SK-N-SH (cell line): ENCODE results near the gene RPL19. TPM values are rescaled to one million over a fixed set of nuclear protein-coding genes. Genes with fewer than 3 reads are reported as not detected.

ENCODE experiments used
- CTCF ChIA-PET: fragments of 300-600, 350-600 bp; formaldehyde crosslinking; extraction: SDS; loops from one replicate; lab custom pipeline; 2021; lab: Yijun Ruan, JAX
- POLR2A ChIA-PET: fragments of 350-600 bp; sonication (Branson Sonifier 250); formaldehyde crosslinking; extraction: SDS; loops from one replicate; lab custom pipeline; 2020; ENCODE audit warnings: antibody characterized with exemption, inconsistent platforms; lab: Yijun Ruan, JAX
- DNase-seq: peaks from one replicate; pipeline ENCODE4 v3.0.0; 2012
- H2AFZ ChIP-seq: fragments of 200-600 bp; sonication (generic); 2 replicates; pipeline ENCODE4 v1.8.1; 2016; ENCODE audit warnings: antibody characterized with exemption, mild to moderate bottlenecking, low read depth
- H3F3A ChIP-seq: fragments of 200-600 bp; sonication (generic); replicated peaks from 2 replicates; pipeline ENCODE3; 2016; ENCODE audit warnings: antibody characterized with exemption, mild to moderate bottlenecking; ENCODE audit not compliant: insufficient read depth
- H3K27ac ChIP-seq, 2 experiments: fragments of 200-500 bp in 1 of 2; fragments of 200-600 bp in 1 of 2; sonication (Bioruptor generic) in 1 of 2; sonication (generic), shearing (Covaris generic) in 1 of 2; 2 replicates each; pipeline versions ENCODE4 v1.5.1 to v1.6.1; 2014 to 2016; ENCODE audit warnings: low read depth in 2 of 2, inconsistent platforms in 1 of 2, low read length in 1 of 2, mild to moderate bottlenecking in 1 of 2, mixed read lengths in 1 of 2
- H3K27me3 ChIP-seq: fragments of 200-600 bp; sonication (generic), shearing (Covaris generic); 2 replicates; pipeline ENCODE4 v1.6.1; 2016; ENCODE audit warnings: mixed run types; ENCODE audit not compliant: insufficient read depth
- H3K36me3 ChIP-seq, 2 experiments: fragments of 200-500 bp in 1 of 2; fragments of 200-600 bp in 1 of 2; sonication (Bioruptor generic) in 1 of 2; sonication (generic) in 1 of 2; replicated peaks in 1 of 2; 2 replicates each; pipeline versions ENCODE3 to v1.5.1; 2014 to 2016; ENCODE audit warnings: low read length in 1 of 2, mild to moderate bottlenecking in 1 of 2; ENCODE audit not compliant: insufficient read depth in 2 of 2, control insufficient read depth in 1 of 2
- H3K4me1 ChIP-seq, 2 experiments: fragments of 200-500 bp in 1 of 2; fragments of 200-600 bp in 1 of 2; sonication (Bioruptor generic) in 1 of 2; sonication (generic), shearing (Covaris generic) in 1 of 2; 2 replicates each; pipeline versions ENCODE4 v1.5.1 to v1.6.1; 2014 to 2016; ENCODE audit warnings: low read depth in 1 of 2, low read length in 1 of 2, mixed run types in 1 of 2; ENCODE audit not compliant: insufficient read depth in 2 of 2, control insufficient read depth in 1 of 2
- H3K4me2 ChIP-seq: fragments of 200-600 bp; sonication (generic), shearing (Covaris generic); 2 replicates; pipeline ENCODE4 v1.6.1; 2017; ENCODE audit warnings: mixed run types
- H3K4me3 ChIP-seq, 2 experiments: fragments of 200-500 bp in 1 of 2; fragments of 200-600 bp in 1 of 2; sonication (Bioruptor generic) in 1 of 2; sonication (generic), shearing (Covaris generic) in 1 of 2; 2 replicates each; pipeline versions ENCODE4 v1.5.1 to v1.8.1; 2014 to 2016; ENCODE audit warnings: low read depth in 2 of 2, inconsistent platforms in 1 of 2, low read length in 1 of 2, mild to moderate bottlenecking in 1 of 2, mixed read lengths in 1 of 2, moderate library complexity in 1 of 2
- H3K79me2 ChIP-seq: fragments of 200-600 bp; sonication (generic); 2 replicates; pipeline ENCODE4 v1.8.1; 2017; ENCODE audit warnings: mild to moderate bottlenecking; ENCODE audit not compliant: insufficient read depth
- H3K9ac ChIP-seq: fragments of 200-600 bp; sonication (generic); 2 replicates; pipeline ENCODE4 v1.6.1; 2017; ENCODE audit warnings: mixed run types
- H3K9me2 ChIP-seq: fragments of 200-600 bp; sonication (generic); 2 replicates; pipeline ENCODE4 v1.6.1; 2017; ENCODE audit warnings: mixed run types
- H3K9me3 ChIP-seq: fragments of 200-600 bp; sonication (generic); 2 replicates; pipeline ENCODE4 v1.6.1; 2017; ENCODE audit warnings: mixed run types, mild to moderate bottlenecking, moderate library complexity
- H4K20me1 ChIP-seq: fragments of 200-600 bp; sonication (generic); 2 replicates; pipeline ENCODE4 v1.6.1; 2017; ENCODE audit warnings: mild to moderate bottlenecking, mixed run types; ENCODE audit not compliant: insufficient read depth
- EP300 ChIP-seq, 2 experiments: IDR thresholded peaks; 2 replicates each; pipeline versions ENCODE4 v1.4.0 to v1.6.1; 2012; ENCODE audit warnings: borderline replicate concordance in 1 of 2, low read depth in 1 of 2, low read length in 1 of 2
- FOXJ3 ChIP-seq: sonication (generic); formaldehyde crosslinking; IDR thresholded peaks from 2 replicates; pipeline ENCODE4 v1.5.1; 2020; ENCODE audit warnings: mild to moderate bottlenecking, missing genetic modification reagents
- FOXM1 ChIP-seq: IDR thresholded peaks from 2 replicates; pipeline ENCODE4 v1.4.0; 2012; ENCODE audit warnings: low read depth, mild to moderate bottlenecking
- GABPA ChIP-seq: IDR thresholded peaks from 2 replicates; pipeline ENCODE4 v1.4.0; 2012; ENCODE audit warnings: low read depth, mild to moderate bottlenecking
- IRF3 ChIP-seq: fragments of 150-350 bp; IDR thresholded peaks from 2 replicates; pipeline ENCODE4 v1.6.1; 2016; ENCODE audit warnings: mild to moderate bottlenecking, low read depth, low read length
- MXI1 ChIP-seq: IDR thresholded peaks from 2 replicates; pipeline ENCODE4 v1.6.1; 2012; ENCODE audit warnings: mild to moderate bottlenecking, low read depth, low read length, improper control_type of control experiment
- NRF1 ChIP-seq: IDR thresholded peaks from 2 replicates; pipeline ENCODE4 v1.6.1; 2012; ENCODE audit warnings: low read depth, mild to moderate bottlenecking, low read length
- RAD21 ChIP-seq: IDR thresholded peaks from 2 replicates; pipeline ENCODE4 v1.6.1; 2012; ENCODE audit warnings: mild to moderate bottlenecking, low read length
- RCOR1 ChIP-seq: fragments of 150-350 bp; IDR thresholded peaks from 2 replicates; pipeline ENCODE4 v1.6.1; 2017; ENCODE audit warnings: antibody characterized with exemption, low read length
- RXRA ChIP-seq: IDR thresholded peaks from 2 replicates; pipeline ENCODE4 v1.4.0; 2012; ENCODE audit warnings: low read depth, mild to moderate bottlenecking, borderline replicate concordance
- WGBS: methylation state at CpG from one replicate; pipeline ENCODE4 v1.1.6; 2017; ENCODE audit warnings: low lambda C conversion rate; 5-methylcytosine and 5-hydroxymethylcytosine counted together
- polyA plus RNA-seq, 3 experiments: library from polyadenylated mRNA; depleted of rRNA; stranded (reverse); fragments of >200 nt; gene quantifications; 2 replicates each; pipeline ENCODE4 v1.2.3, GENCODE V29; 2012
- TF ChIP-seq, protein P1 (sequence below): fragments of 150-350 bp; IDR thresholded peaks from 2 replicates; pipeline ENCODE4 v1.6.1; 2017; ENCODE audit warnings: antibody characterized with exemption, low read length, low read depth, borderline replicate concordance

The RPL19 gene
- polyA plus RNA-seq, 1 of the 3 experiments (the other 2 are of a cell fraction): 3,473 TPM

- no peak overlapping the region for H2AFZ ChIP-seq
- no peak overlapping the region for H3K4me3 ChIP-seq
- DNase-seq: no peak
- no peaks in the 10 kb centered on the region for H3F3A ChIP-seq
- 93% methylated on average over 8 of the region's 9 CpGs for WGBS
- POLR2A ChIA-PET: no interaction called here
- H3K9me2 ChIP-seq: no peaks in the 10 kb centered on the region
- H3K27me3 ChIP-seq: no peaks in the 10 kb centered on the region
- no peak overlapping the region for H3K4me2 ChIP-seq
- peaks cover 19 to 25% of the 10 kb centered on the region in 2 experiments; a peak in 2 of 4 replicates for H3K4me1 ChIP-seq
- H3K36me3 ChIP-seq: peaks cover 16 to 25% of the 10 kb centered on the region in 2 experiments
- H3K9ac ChIP-seq: no peak overlapping the region
- no peaks in the 10 kb centered on the region for H3K9me3 ChIP-seq
- peaks cover 30% of the 10 kb centered on the region for H3K79me2 ChIP-seq
- H3K27ac ChIP-seq: no peak overlapping the region
- 0 out of 2 replicates have a peak, but pooled peaks cover 4% of the 10 kb centered on the region for H4K20me1 ChIP-seq
- CTCF ChIA-PET: interaction anchor here (0.7 to 29.0 kb wide), 4 partner anchors 15 to 49 kb away, joined by 3 to 781 read pairs (median 53); no protein-coding TSS in a partner anchor
- no peak for TF ChIP-seq EP300 (IDR thresholded peaks at IDR 0.05; ENCODE audit: borderline replicate concordance in 1 of 2, low read depth in 1 of 2, low read length in 1 of 2)
- TF ChIP-seq RXRA: no peak
- no peak for TF ChIP-seq FOXJ3
- TF ChIP-seq GABPA: no peak
- TF ChIP-seq NRF1: no peak
Measured at GRCh38 chr17:39191750-39192510, 8.2 kb upstream of the RPL19 start.

GRCh38 chr17:39192901-39193300 lies 7.2 kb upstream of the RPL19 start:
- WGBS: 96% methylated on average over 16 of the region's 16 CpGs
- ChIA-PET CTCF (interaction anchor here (0.7 to 29.0 kb wide), 4 partner anchors 14 to 210 kb away, joined by 3 to 781 read pairs (median 50); no protein-coding TSS in a partner anchor), POLR2A (no interaction called here)
- Histone ChIP-seq H3K9me2 (no peaks in the 10 kb centered on the region), H4K20me1 (0 out of 2 replicates have a peak, but pooled peaks cover 4% of the 10 kb centered on the region), H3K27me3 (no peaks in the 10 kb centered on the region), H3K36me3 (peaks cover 10 to 19% of the 10 kb centered on the region in 2 experiments), H3K4me3 (no peak overlapping the region), H2AFZ (no peak overlapping the region), H3K9me3 (no peaks in the 10 kb centered on the region), H3K9ac (no peak overlapping the region), H3K79me2 (peaks cover 33% of the 10 kb centered on the region)
- TF ChIP-seq, protein P1, sequence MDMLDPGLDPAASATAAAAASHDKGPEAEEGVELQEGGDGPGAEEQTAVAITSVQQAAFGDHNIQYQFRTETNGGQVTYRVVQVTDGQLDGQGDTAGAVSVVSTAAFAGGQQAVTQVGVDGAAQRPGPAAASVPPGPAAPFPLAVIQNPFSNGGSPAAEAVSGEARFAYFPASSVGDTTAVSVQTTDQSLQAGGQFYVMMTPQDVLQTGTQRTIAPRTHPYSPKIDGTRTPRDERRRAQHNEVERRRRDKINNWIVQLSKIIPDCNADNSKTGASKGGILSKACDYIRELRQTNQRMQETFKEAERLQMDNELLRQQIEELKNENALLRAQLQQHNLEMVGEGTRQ: no peak
- TF ChIP-seq RXRA (no peak), RCOR1 (no peak), FOXM1 (no peak), GABPA (no peak), RAD21 (no peak)
- TF ChIP-seq, all 33 proteins: peak for 0
- Histone ChIP-seq H3K4me1 (peaks cover 19 to 27% of the 10 kb centered on the region in 2 experiments; a peak in 2 of 4 replicates), H3K4me2 (no peak overlapping the region), H3F3A (peaks cover under 1% of the 10 kb centered on the region), H3K27ac (no peak overlapping the region)
- no peak for DNase-seq

DNA sequence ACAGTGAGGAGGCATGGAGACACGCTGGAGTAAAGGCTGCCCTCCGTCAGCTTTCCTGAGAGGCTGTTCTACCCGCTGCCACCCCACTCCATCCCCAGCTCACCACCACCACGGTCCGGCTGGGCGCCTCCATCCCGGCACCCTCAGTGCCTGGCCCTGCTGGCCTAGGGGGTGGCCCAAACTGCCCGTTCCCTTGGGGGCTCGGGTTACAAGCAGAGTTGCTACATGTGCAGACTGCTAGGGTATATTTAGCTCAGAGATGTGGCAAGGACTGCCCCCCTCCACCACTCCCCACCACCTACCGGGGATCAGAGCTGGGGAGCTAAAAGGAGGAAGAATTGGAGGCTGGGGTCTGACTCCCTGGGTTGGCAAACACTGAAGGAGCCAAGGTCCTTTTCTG lies 6.7 kb upstream of the RPL19 start:
- WGBS: 95% methylated on average over 10 of the region's 10 CpGs
- POLR2A ChIA-PET: no interaction called here

More for the DNA sequence above, 6.7 kb upstream of the RPL19 start:
- Histone ChIP-seq H3K4me1 (peaks cover 19 to 31% of the 10 kb centered on the region in 2 experiments; a peak in 2 of 4 replicates), H3K36me3 (peaks cover 10 to 16% of the 10 kb centered on the region in 2 experiments), H3K9me2 (no peaks in the 10 kb centered on the region), H3K27ac (no peak overlapping the region), H3K27me3 (no peaks in the 10 kb centered on the region), H3K9ac (no peak overlapping the region), H3K9me3 (no peaks in the 10 kb centered on the region), H3F3A (peaks cover 5% of the 10 kb centered on the region), H2AFZ (no peak overlapping the region), H3K4me3 (no peak overlapping the region), H4K20me1 (0 out of 2 replicates have a peak, but pooled peaks cover 4% of the 10 kb centered on the region), H3K4me2 (no peak overlapping the region), H3K79me2 (peaks cover 33% of the 10 kb centered on the region)
- TF ChIP-seq EP300 (IDR thresholded peaks at IDR 0.05; ENCODE audit: borderline replicate concordance in 1 of 2, low read depth in 1 of 2, low read length in 1 of 2) (no peak), IRF3 (no peak), RAD21 (no peak), MXI1 (no peak)
- CTCF ChIA-PET: interaction anchor here (1.1 to 29.0 kb wide), 3 partner anchors 21 to 210 kb away, joined by 5 to 781 read pairs (median 96); no protein-coding TSS in a partner anchor
- no peak for DNase-seq
